Uterus (tissue), 2 donors: ENCODE measurements around the gene ANOS1.

Source experiments
- POLR2A ChIP-seq, 2 donors: fragments of 450-650 bp; IDR thresholded peaks; one replicate each; pipeline ENCODE4 v1.6.1; 2016; ENCODE audit warnings: antibody characterized with exemption in 2 of 2, mild to moderate bottlenecking in 1 of 2, moderate library complexity in 1 of 2
- TF ChIP-seq, protein P1 (sequence below), 4 experiments: fragments of 200-600 bp in 2 of 4; fragments of 450-650 bp in 2 of 4; sonication (generic) in 2 of 4; IDR thresholded peaks; one replicate each; pipeline ENCODE4 v1.5.1; 2016 to 2019; ENCODE audit warnings: antibody characterized with exemption in 4 of 4, mild to moderate bottlenecking in 2 of 4, moderate library complexity in 1 of 4

DNA sequence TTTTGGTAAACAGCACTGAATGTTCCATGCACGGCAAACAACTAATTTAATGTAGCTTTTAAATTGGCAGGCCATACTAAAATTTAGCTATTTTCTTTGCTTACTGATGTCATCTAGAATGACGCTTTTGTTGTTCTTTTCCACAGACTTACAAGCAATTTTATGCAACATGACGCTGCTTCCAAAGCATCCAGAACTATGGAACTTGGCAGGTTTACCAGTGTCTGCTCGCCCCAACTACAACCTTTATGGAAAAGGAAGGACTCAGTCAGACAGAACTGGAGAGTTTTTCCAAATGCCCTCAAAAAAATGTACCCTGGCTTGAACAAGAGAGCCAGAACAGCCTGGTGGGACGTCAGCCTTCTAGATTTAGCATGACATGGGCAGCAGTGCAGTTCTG is 58.7 kb downstream of the ANOS1 start:
- TF ChIP-seq, protein P1, sequence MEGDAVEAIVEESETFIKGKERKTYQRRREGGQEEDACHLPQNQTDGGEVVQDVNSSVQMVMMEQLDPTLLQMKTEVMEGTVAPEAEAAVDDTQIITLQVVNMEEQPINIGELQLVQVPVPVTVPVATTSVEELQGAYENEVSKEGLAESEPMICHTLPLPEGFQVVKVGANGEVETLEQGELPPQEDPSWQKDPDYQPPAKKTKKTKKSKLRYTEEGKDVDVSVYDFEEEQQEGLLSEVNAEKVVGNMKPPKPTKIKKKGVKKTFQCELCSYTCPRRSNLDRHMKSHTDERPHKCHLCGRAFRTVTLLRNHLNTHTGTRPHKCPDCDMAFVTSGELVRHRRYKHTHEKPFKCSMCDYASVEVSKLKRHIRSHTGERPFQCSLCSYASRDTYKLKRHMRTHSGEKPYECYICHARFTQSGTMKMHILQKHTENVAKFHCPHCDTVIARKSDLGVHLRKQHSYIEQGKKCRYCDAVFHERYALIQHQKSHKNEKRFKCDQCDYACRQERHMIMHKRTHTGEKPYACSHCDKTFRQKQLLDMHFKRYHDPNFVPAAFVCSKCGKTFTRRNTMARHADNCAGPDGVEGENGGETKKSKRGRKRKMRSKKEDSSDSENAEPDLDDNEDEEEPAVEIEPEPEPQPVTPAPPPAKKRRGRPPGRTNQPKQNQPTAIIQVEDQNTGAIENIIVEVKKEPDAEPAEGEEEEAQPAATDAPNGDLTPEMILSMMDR (IDR thresholded peaks at IDR 0.05) = no peak
- no peak for TF ChIP-seq POLR2A (IDR thresholded peaks at IDR 0.05)
